GM04503 (cell line): ENCODE measurements around the gene SACM1L.
A peak's percentile ranks its signal among the peaks of the same experiment; 100 is the strongest.
"Not testable (repeated sequence)": the region's sequence is repeated elsewhere in the genome, so short reads cannot be mapped to it uniquely, and the experiment has no call there.

ENCODE experiments used
- DNase-seq: peaks from one replicate; pipeline ENCODE4 v3.0.0-alpha.2; 2012; ENCODE audit warnings: low read depth

SACM1L gene

DNA sequence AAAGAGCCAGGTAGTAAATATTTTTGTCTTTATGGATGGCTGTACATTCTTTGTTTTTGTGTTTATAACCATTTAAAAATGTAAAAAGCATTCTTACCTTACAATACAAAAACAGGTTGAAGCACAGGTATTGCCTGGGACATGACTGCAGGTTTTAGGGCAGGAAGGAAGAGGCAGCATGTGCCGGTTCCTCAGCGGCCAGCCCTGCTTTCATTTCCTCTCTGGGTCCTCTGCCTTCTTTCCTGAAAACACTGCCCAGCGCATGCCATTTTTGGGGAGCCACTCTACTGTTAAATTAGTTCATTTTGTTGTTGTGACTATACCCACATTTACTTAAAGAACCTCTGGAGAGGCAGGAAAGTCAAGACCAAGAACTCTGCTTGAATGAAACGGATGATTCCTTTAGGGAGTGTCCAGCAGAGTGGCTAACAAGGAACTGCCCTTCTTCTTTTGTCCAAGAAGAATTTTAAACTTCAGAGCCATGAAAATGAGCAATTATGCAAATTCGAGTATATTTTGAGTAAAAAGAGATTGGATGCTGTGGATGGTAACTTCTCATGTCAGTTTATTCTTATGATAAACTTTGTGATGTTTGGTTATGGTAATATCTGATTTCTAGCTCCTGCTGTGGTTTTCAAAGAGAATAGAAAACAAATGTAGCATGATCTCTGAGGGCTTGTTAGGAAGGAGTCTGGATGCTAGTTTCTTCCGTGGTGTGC is 52.7 kb downstream of the SACM1L start:
- DNase-seq: no peak

DNA sequence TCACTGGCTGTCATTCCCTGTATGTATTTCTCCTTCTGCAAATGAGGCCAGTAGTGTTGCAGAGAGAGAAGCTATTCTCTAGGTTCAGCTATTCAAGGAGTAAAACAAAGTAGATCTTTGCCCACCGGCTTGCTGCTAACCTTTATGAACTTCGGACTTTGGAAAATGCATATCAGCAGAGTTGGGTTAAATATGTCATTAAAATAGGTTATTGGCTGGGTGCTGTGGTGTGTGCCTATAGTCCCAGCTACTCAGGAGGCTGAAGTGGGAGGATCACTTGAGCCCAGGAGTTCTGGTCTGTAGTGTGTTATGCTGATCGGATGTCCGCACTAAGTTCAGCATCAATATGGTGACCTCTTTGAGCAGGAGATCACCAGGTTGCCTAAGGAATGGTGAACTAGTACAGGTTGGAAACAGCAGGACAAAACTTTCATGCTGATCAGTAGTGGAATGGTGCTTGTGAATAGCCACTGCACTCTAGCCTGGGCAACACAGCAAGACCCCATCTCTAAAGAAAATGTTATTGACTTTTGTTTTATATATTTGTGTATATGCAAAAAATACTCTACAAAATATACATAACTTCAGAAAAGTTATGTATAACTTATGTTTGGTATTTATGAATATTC is 53.4 kb downstream of the SACM1L start:
- no peak for DNase-seq

DNA sequence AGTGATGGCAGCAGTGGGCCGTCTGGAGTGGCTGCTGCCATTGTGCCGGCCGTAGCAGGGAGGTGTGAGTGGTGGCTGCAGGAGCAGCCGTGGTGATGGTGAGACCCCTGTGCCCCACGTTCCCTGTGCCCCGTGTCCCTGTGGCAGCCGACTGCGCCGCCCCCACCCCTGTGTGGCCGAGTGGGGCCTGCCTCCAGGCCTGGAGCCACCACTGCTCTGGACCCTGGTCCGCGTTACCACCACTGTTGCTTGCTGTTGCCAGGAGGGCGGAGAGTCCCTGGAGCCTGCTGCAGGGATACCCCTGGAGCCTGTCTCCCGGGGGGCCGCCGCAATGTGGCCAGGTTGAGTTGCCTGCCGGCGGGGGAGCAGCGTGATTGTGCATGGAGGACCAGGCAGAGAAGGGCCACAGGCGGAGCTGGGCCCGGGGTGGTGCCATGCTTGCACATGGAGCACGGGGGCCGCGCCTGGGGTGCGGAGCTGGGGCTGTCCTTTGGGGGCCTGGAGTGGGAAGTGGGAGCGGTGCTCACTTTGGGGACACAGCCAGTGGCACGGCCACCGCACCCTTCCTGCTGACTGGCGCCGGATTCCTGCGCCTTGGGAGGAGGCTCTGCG is 57.1 kb downstream of the SACM1L start:
- no peak for DNase-seq

GRCh38 chr3:45746777-45747622 is 57.8 kb downstream of the SACM1L start:
- DNase-seq: no peak

- no peak for DNase-seq
Observed at GRCh38 chr3:45748068-45748467, 58.9 kb downstream of the SACM1L start.

- DNase-seq: not testable (repeated sequence)
Observed at GRCh38 chr3:45749036-45749600, 59.9 kb downstream of the SACM1L start.

- no peak for DNase-seq
Observed at GRCh38 chr3:45749880-45750279, 60.7 kb downstream of the SACM1L start.

GRCh38 chr3:45751537-45752242 is 62.5 kb downstream of the SACM1L start:
- no peak for DNase-seq

DNA sequence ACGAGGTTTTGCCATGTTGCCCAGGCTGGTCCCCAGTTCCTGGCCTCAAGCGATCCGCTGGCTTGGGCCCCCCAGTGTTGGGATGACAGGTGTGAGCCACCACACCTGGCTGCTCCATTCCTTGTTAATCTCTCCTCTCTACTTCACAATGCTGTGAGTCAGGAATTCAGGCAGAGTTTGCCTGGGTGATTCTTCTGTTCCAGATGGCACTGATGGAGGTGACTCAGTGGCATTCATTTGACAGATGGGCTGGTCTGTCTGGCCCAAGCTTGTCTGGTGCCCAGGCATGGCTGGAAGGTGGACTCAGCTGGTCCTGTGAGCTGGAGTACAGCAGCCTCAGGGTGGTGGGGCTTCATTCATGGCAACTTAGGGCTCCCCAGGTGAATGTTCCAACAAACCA is 63.9 kb downstream of the SACM1L start:
- DNase-seq: no peak

DNA sequence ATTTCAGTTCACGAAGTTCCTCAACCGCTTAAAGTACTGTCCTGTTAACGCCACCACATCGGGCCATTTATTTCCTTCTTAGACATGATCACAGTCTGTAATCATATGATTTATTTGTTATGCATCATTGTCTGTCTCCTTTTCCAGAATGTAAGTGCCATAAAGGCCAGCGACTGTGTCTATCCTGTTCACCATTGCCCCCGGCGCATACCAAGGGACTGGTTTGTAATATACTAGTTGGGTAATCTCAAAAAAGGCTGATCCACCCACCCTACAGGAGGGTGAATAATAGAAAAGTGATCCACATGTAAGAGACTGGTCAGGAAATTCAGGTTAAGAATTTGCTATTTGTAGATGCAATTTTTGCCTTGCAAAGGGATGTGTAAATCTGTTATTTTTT is 65.3 kb downstream of the SACM1L start:
- no peak for DNase-seq

DNA sequence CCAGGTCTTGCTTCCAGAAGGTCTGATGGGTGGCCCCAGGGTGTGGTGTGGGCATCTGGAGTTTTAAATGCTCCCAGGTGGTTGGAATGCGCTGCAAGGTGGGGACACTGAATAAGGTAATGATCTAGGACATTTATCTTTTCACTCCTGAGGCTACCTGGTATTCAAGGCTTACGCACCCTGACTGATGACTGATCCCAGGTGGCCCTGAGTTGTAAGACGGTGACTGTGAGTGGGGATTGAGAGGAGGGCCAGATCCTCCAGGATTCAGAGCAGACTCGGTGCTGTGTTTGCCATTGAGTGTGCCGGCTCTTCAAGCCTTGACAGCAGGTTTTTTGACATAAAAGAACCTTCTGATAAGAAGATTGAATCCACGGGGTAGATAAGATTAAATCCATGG is 66.9 kb downstream of the SACM1L start:
- DNase-seq: no peak

GRCh38 chr3:45757141-45757540 is 67.9 kb downstream of the SACM1L start:
- not testable (repeated sequence) for DNase-seq

DNA sequence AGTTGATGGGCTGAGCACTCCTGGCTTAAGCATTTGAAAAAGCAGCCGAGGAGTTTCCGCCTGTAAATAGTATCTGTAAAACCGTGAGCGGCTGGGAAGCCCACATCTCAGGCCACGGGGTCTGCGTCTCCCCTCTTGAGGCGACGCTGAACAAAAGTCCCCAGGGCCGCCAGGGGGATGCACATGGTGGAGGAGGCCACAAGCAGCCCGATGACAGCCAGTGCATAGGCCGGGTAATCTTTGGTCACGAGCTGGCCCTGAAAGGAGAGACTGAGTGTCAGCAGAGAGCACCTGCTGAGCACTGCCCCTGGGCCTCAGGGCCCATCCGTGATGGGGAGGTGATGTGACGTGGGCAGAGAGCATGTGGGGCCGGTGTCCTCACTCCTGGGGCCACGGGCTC is 69.7 kb downstream of the SACM1L start:
- no peak for DNase-seq

DNA sequence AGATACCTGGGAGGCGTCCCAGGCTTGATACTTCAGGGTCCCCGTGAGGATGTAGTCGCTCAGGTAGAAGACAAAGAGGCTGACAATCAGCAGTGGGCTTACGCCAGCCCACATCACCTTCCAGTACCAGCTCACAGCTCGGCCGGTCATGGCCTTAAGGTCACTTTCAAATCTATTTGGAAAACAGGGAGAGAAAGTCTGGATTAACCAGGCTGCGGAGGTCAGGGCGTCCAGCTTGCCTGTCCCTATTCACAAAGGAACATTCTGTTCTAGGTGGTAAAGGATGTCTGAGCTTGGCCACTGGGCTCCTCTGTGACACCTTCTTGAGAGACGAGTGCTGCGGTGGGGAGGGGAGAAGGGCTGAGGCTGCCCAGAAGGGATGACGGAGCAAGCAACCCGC is 70.7 kb downstream of the SACM1L start:
- no peak for DNase-seq

DNA sequence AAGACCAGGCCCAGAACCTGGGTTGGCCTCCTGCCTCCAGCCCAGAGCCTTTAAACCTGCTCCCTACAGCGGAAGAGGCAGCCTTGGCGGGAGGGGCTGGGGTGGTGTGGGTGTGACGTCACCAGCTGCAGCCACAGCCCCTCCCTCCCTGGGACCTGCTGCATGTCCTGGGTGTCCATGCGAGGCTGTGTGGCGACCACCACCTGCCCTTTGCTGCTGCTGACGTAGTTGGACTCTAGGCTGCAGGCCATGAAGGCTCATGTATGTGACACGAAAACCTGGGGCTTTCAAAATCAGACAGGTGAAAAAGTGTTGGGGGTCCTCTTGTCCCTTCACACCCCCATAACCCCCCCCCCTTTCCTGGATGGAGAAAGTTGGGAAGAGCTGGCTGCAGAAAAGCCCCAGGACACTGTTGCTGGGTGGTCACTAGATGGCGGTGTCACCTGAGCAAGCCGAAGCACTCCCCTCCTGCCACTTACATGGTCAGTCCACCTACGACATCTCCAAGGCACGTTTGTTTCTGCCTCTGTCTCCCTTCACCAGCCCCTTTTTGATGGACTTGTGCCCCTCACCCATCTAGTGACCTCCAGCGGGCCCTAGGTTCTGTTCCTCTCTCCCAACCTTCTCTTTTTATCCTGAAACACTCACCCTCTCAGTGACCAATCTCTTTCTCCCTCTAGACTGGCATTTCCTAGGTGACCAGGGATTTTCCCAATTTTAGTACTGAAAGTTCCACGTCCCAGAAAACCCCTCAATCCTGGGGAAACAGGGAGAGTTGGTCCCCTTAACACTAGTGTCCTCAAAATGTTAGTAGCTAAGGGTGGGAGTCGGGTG is 71.9 kb downstream of the SACM1L start:
- DNase-seq: peak; percentile 1

DNA sequence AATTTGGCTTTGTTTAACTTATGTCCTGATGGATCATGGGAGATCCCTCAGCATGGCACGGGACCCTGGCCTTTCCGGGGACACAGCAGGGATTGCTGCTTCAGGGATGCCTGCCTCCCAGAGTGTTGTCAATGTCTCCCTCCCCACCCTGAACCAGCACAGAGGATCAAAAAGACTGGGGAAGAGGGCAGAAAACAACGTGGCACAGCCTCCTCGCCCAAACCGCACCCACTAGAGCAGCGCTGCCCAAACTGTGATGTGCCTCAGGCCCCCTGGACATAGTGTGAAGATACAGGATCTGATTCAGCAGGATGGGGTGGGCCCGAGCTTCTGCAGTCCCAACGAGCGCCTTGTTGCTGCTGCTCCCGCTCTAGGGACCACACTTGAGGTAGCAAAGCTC is 72.6 kb downstream of the SACM1L start:
- DNase-seq: no peak

GRCh38 chr3:45762647-45763302 is 73.6 kb downstream of the SACM1L start:
- DNase-seq: no peak

GRCh38 chr3:45763303-45763675 is 74.1 kb downstream of the SACM1L start:
- no peak for DNase-seq

GRCh38 chr3:45765266-45765851 is 76.2 kb downstream of the SACM1L start:
- no peak for DNase-seq

DNA sequence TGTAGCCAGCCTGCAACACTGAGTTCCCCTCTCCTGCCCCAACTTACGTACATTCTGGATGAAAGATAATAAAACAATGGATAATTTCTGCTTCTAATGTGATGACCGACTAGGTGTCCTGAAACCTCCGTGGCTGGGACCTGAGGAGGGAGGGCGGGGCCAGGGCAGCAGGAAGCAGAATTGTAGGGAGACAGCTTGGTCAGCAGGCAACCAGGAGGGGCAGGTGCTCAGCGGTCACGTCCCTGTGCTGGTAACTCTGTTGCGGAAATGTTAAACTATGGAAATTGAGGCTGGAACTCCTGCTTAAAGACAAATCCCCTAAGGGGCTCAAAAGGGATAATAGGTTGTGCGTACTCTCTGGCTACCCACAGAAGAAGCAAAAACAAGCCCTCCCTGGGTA is 76.8 kb downstream of the SACM1L start:
- no peak for DNase-seq
